Esophagus muscularis mucosa (tissue), 4 donors: ENCODE results near the gene TRMT44. TPM values are rescaled to one million over a fixed set of nuclear protein-coding genes. Genes with fewer than 3 reads are reported as not detected.

Source experiments
- DNase-seq: peaks from one replicate; pipeline ENCODE4 v3.0.0-alpha.2; 2017; ENCODE audit errors: extremely low spot score
- H3K27ac ChIP-seq, 4 donors: fragments of 200-600 bp; sonication (generic); replicated peaks in 1 of 4; 1 replicate in 3 of 4; 2 replicates in 1 of 4; pipeline ENCODE4 v1.5.1; 2016 to 2019; ENCODE audit warnings: mild to moderate bottlenecking in 1 of 4
- H3K27me3 ChIP-seq, 4 donors: fragments of 200-600 bp; sonication (generic); one replicate each; pipeline versions ENCODE4 v1.5.1 to v1.6.0; 2016 to 2019
- H3K36me3 ChIP-seq, 4 donors: fragments of 200-600 bp; sonication (generic); one replicate each; pipeline ENCODE4 v1.5.1; 2016 to 2019
- H3K4me1 ChIP-seq, 4 donors: fragments of 200-600 bp; sonication (generic); one replicate each; pipeline ENCODE4 v1.5.1; 2016 to 2019
- H3K4me3 ChIP-seq, 4 donors: fragments of 200-600 bp; sonication (generic); 1 replicate in 2 of 4; 2 replicates in 2 of 4; pipeline ENCODE4 v1.5.1; 2016 to 2019; ENCODE audit warnings: mild to moderate bottlenecking in 4 of 4, moderate library complexity in 1 of 4
- H3K9me3 ChIP-seq, 4 donors: fragments of 200-600 bp; sonication (generic); 1 replicate in 3 of 4; 2 replicates in 1 of 4; pipeline ENCODE4 v1.5.1; 2016 to 2019
- CTCF ChIP-seq, 3 experiments: fragments of 200-600 bp in 2 of 3; fragments of 450-650 bp in 1 of 3; sonication (generic) in 2 of 3; IDR thresholded peaks; one replicate each; pipeline ENCODE4 v1.5.1; 2017 to 2019; ENCODE audit warnings: antibody characterized with exemption in 3 of 3, mild to moderate bottlenecking in 2 of 3, moderate library complexity in 1 of 3
- EP300 ChIP-seq: sonication (generic); formaldehyde crosslinking; IDR thresholded peaks from one replicate; pipeline ENCODE4 v1.6.1; 2017; ENCODE audit warnings: antibody characterized with exemption
- POLR2A ChIP-seq: fragments of 450-650 bp; IDR thresholded peaks from one replicate; pipeline ENCODE4 v1.6.1; 2017; ENCODE audit warnings: antibody characterized with exemption, moderate library complexity, mild to moderate bottlenecking, low read depth
- POLR2AphosphoS5 ChIP-seq, 2 donors: sonication (generic); formaldehyde crosslinking; IDR thresholded peaks; one replicate each; pipeline ENCODE4 v1.6.1; 2017; ENCODE audit warnings: antibody characterized with exemption in 2 of 2
- WGBS: methylation state at CpG from one replicate; pipeline ENCODE4 v1.1.5; 2018; 5-methylcytosine and 5-hydroxymethylcytosine counted together
- intact Hi-C: fragments of 100-400 bp; cut with DNase I; formaldehyde crosslinking; loops from one replicate; pipeline ENCODE4 v1.15.1; 2023
- total RNA-seq, 4 donors: library from RNA; depleted of rRNA; stranded (reverse); fragments of >200 nt; gene quantifications; one replicate each; pipeline versions ENCODE4 v1.1.0 to v1.2.1, GENCODE V29; 2016

Gene TRMT44
- total RNA-seq, 4 donors from 2014 or later: 14.6 to 21.6 (median 19.4) TPM

GRCh38 chr4:8477095-8477635, 36.6 kb downstream of the TRMT44 start:
- DNase-seq: no peak
- intact Hi-C loops: no loop called here
- Histone ChIP-seq H3K4me3 (no peak overlapping the region), H3K36me3 (peaks cover 18 to 45% (median 32%) of the 10 kb centered on the region in 4 donors), H3K27ac (no peak overlapping the region), H3K4me1 (peaks cover 9 to 22% (median 22%) of the 10 kb centered on the region in 4 donors), H3K27me3 (no peaks in the 10 kb centered on the region), H3K9me3 (no peaks in the 10 kb centered on the region)
- TF ChIP-seq POLR2A (no peak), EP300 (no peak), POLR2AphosphoS5 (IDR thresholded peaks at IDR 0.05) (no peak), CTCF (IDR thresholded peaks at IDR 0.05) (no peak)
- 95% methylated on average over 15 of the region's 16 CpGs for WGBS

- H3K27me3 ChIP-seq: no peaks in the 10 kb centered on the region
- no peaks in the 10 kb centered on the region for H3K9me3 ChIP-seq
- TF ChIP-seq POLR2AphosphoS5 (IDR thresholded peaks at IDR 0.05): no peak
- TF ChIP-seq POLR2A: no peak
- no peak for TF ChIP-seq EP300
- TF ChIP-seq CTCF (IDR thresholded peaks at IDR 0.05): no peak
- H3K4me1 ChIP-seq: peaks cover 9 to 17% (median 16%) of the 10 kb centered on the region in 4 donors
- no peak overlapping the region for H3K27ac ChIP-seq
- peaks cover 18 to 45% (median 32%) of the 10 kb centered on the region in 4 donors for H3K36me3 ChIP-seq
- WGBS: 88% methylated on average over 7 of the region's 8 CpGs
- no peak overlapping the region for H3K4me3 ChIP-seq
- no peak for DNase-seq
- intact Hi-C loops: no loop called here
Measured at GRCh38 chr4:8477676-8478075, 37.1 kb downstream of the TRMT44 start.

GRCh38 chr4:8478371-8478770, 37.8 kb downstream of the TRMT44 start:
- TF ChIP-seq CTCF (IDR thresholded peaks at IDR 0.05): no peak
- TF ChIP-seq EP300: no peak
- TF ChIP-seq POLR2A: no peak
- TF ChIP-seq POLR2AphosphoS5 (IDR thresholded peaks at IDR 0.05): no peak
- WGBS: 87% methylated on average over 8 of the region's 9 CpGs
- intact Hi-C loops: no loop called here
- no peak for DNase-seq
- Histone ChIP-seq H3K4me3 (no peak overlapping the region), H3K27ac (no peak overlapping the region), H3K4me1 (peaks cover 2 to 10% (median 10%) of the 10 kb centered on the region in 4 donors), H3K36me3 (peaks cover 18 to 45% (median 31%) of the 10 kb centered on the region in 4 donors), H3K27me3 (no peaks in the 10 kb centered on the region), H3K9me3 (no peaks in the 10 kb centered on the region)

- Histone ChIP-seq H3K36me3 (peaks cover 18 to 45% (median 30%) of the 10 kb centered on the region in 4 donors), H3K27me3 (no peaks in the 10 kb centered on the region), H3K4me3 (no peak overlapping the region), H3K27ac (no peak overlapping the region), H3K9me3 (no peaks in the 10 kb centered on the region), H3K4me1 (peaks cover 0 to 3% (median 3%) of the 10 kb centered on the region in 4 donors)
- DNase-seq: no peak
- TF ChIP-seq POLR2AphosphoS5 (IDR thresholded peaks at IDR 0.05): no peak
- TF ChIP-seq CTCF (IDR thresholded peaks at IDR 0.05): no peak
- no peak for TF ChIP-seq POLR2A
- TF ChIP-seq EP300: no peak
- WGBS: 85% methylated on average over 18 of the region's 24 CpGs
- intact Hi-C loops: no loop called here
Measured at GRCh38 chr4:8478801-8479744, 38.5 kb downstream of the TRMT44 start.
